ENCODE results near the gene RPSA.
A peak's percentile ranks its signal among the peaks of the same experiment; 100 is the strongest.
"Not testable (repeated sequence)": the region's sequence is repeated elsewhere in the genome, so short reads cannot be mapped to it uniquely, and the experiment has no call there.

Gene RPSA

GRCh38 chr3:39412668-39413260, 6.2 kb downstream of the RPSA start:
- TF ChIP-seq CTCF (conservative IDR thresholded peaks at IDR 0.05; ENCODE audit: low read depth, low read length) = no peak
- no peak for DNase-seq (ENCODE audit: low read depth)
- no peak overlapping the region for H3K4me3 ChIP-seq (ENCODE audit: low read depth, low read length)

- DNase-seq (ENCODE audit: low read depth) = peak; percentile 29
- no peak overlapping the region for H3K4me3 ChIP-seq (ENCODE audit: low read depth, low read length)
- TF ChIP-seq CTCF (conservative IDR thresholded peaks at IDR 0.05; ENCODE audit: low read depth, low read length) = no peak
These were observed 7.3 kb downstream of the RPSA start for GRCh38 chr3:39413691-39414420.

GRCh38 chr3:39414421-39414907, 7.9 kb downstream of the RPSA start:
- no peak overlapping the region for H3K4me3 ChIP-seq (ENCODE audit: low read depth, low read length)
- TF ChIP-seq CTCF (conservative IDR thresholded peaks at IDR 0.05; ENCODE audit: low read depth, low read length) = no peak
- DNase-seq (ENCODE audit: low read depth) = peak; percentile 8

GRCh38 chr3:39415302-39415701, 8.8 kb downstream of the RPSA start:
- H3K4me3 ChIP-seq (ENCODE audit: low read depth, low read length); DNase-seq (ENCODE audit: low read depth): not testable (repeated sequence)

GRCh38 chr3:39415983-39416382, 9.5 kb downstream of the RPSA start:
- TF ChIP-seq CTCF (conservative IDR thresholded peaks at IDR 0.05; ENCODE audit: low read depth, low read length) = no peak
- no peak for DNase-seq (ENCODE audit: low read depth)
- H3K4me3 ChIP-seq (ENCODE audit: low read depth, low read length) = no peak overlapping the region

- H3K4me3 ChIP-seq (ENCODE audit: low read depth, low read length); DNase-seq (ENCODE audit: low read depth): not testable (repeated sequence)
These were observed 10.5 kb downstream of the RPSA start for GRCh38 chr3:39416998-39417397.

- not testable (repeated sequence) for H3K4me3 ChIP-seq (ENCODE audit: low read depth, low read length); DNase-seq (ENCODE audit: low read depth)
These were observed 12.2 kb downstream of the RPSA start for GRCh38 chr3:39418556-39419225.

- no peak overlapping the region for H3K4me3 ChIP-seq (ENCODE audit: low read depth, low read length)
- TF ChIP-seq CTCF (conservative IDR thresholded peaks at IDR 0.05; ENCODE audit: low read depth, low read length) = no peak
- DNase-seq (ENCODE audit: low read depth) = no peak
These were observed 13.3 kb downstream of the RPSA start for GRCh38 chr3:39419742-39420315.
